GM21447 (cell line): ENCODE results near the gene ERCC3.
A peak's percentile ranks its signal among the peaks of the same experiment; 100 is the strongest.
"Not testable (repeated sequence)": the region's sequence is repeated elsewhere in the genome, so short reads cannot be mapped to it uniquely, and the experiment has no call there.

ENCODE experiments used
- ATAC-seq: cut with Tn5 transposase; IDR thresholded peaks from one replicate; pipeline ENCODE4 v1.9.1; 2021; ENCODE audit not compliant: unreplicated experiment

Gene ERCC3

DNA sequence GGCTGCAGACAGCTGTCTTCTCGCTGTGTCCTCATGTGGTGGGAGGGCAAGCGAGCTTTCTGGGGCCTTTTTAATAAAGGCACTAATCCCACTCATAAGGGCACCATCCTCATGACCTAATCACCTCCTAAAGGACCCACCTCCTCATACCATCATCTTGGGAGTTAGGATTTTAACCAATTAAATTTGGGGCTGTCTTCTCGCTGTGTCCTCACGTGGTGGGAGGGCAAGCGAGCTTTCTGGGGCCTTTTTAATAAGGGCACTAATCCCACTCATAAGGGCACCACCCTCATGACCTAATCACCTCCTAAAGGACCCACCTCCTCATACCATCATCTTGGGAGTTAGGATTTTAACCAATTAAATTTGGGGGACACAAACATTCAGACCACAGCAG is 66.7 kb downstream of the ERCC3 start:
- ATAC-seq = not testable (repeated sequence)

DNA sequence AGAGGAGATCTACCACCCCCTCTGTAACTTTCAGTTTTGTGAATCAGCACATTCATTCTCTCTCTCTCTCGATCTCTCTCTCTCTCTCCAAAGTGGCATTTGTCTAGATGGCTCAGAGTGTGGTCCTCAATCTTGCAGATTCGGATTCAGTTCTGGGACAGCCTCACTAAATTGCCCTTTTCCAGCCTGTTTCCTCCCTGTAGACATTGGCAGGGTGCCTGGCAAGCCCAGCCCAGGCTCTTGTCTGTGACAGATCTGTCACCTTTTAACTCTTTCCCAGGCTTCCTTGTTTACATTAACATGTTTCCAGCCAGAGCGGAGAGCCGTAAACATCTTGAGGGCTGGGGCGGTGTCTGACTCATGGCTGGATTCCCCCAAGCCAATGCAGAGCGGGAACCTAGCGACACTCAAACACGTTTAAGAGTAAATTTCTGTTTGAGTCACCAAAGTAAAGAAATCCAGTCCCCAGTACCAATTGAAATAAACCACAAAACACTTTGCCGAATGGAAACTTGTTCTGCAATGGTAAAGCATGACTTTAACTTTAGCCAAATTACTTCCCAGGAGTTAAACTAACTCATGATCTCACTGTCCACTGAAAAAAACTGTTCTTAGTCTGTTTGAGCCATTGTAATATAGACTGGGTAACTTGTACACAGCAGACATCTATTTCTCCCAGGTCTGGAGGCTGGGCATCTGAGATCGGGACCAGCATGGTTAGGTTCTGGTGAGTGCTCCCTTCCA is 67.3 kb downstream of the ERCC3 start:
- ATAC-seq = peak; percentile 74

DNA sequence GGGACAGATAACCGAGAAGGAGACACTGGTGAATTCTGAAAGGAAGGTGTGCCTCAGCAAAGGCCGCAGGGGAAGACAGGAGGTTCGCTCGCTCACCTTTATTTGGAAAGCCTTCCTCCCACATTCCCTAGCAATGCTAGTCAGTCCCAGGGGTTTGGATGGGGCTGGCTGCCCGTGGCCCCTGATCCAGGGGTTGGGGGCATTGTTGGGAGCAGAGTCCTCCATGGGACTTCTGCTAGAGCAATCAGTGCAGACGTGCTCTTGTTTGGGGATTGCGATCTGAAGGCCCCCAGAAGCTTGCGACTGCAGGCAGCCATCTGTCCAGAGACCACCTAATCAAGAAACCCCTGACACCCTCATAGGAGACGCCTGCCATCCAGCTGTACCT is 67.8 kb downstream of the ERCC3 start:
- no peak for ATAC-seq

DNA sequence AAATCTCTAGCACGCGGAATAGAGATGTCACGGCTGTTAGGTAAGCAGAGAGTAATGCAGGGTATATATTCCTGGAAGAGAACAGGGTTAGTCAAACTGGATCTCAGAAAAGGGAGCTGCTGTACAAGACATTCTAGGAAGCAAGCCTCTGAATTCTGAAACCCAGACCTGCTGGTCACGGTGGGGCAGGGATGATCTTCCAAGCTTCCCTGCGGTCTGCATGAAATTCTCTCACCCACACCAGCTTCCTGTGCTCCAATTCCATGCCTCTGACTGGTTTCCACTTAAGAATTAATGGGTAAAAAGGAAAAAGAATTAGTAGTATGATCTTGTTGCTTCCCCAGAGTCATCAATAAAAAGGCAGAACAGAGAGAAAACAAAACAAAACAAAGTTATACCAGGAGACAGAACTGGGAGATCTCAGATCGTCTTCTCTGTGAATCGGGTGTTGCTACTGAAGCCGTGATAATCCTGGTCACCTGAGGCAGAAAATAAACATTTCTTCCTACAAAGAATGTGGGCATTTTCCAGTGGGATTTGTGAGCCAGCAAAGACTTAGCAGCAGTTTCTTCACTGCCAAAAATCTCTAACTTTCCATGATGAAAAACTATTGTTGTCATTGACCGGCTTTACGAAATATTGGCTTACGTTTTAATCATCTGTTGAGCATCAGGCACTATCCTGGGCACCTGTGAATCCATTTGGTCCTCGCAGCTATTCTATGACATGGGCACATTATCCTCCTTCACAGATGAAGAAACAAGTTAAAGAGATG is 68.6 kb downstream of the ERCC3 start:
- no peak for ATAC-seq

DNA sequence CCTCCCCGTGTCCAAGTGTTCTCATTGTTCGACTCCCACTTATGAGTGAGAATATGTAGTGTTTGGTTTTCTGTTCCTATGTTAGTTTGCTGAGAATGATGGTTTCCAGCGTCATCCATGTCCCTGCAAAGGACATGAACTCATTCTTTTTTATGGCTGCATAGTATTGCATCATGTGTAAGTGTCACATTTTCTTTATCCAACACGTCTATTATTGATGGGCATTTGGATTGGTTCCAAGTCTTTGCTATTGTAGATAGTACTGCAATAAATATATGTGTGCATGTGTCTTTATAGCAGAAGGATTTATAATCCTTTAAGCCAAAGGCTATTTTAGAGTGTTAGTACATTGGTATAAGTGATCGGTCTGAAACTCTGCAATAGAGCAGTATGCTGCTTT is 69.8 kb downstream of the ERCC3 start:
- ATAC-seq = not testable (repeated sequence)

DNA sequence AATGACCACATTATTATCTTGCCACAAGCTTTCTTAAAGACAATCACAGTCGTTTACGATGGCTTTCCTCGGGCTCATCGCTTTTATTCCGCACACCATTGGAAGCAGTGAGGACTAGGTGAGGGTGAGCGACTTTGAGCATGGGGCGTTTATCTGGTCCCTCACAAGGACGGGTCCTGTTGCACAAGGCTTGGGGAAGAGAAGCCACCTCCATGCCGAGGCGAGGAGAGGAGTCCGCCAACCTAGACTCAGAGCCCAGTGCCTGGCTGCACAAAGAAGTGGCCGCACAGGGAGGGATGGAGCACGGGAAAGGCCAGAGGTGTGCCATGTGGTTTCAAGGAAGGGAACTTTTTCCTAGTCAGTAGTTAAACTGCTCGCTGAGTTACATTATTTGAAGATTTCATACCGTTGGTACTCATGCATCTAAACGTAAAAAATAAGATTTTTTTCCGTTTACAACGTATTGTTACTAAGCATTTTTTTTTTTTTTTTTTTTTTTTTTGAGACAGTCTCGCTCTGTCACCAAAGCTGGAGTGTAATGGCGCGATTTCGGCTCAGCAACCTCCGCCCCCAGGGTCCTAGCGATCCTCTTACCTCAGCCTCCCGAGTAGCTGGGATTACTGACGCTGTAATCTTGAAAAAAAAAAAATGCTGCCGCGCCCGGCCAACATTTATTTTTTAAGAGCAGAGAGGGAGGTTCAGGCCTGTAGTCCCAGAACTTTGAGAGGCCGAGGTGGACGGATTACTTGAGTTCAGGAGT is 73.0 kb downstream of the ERCC3 start:
- no peak for ATAC-seq

DNA sequence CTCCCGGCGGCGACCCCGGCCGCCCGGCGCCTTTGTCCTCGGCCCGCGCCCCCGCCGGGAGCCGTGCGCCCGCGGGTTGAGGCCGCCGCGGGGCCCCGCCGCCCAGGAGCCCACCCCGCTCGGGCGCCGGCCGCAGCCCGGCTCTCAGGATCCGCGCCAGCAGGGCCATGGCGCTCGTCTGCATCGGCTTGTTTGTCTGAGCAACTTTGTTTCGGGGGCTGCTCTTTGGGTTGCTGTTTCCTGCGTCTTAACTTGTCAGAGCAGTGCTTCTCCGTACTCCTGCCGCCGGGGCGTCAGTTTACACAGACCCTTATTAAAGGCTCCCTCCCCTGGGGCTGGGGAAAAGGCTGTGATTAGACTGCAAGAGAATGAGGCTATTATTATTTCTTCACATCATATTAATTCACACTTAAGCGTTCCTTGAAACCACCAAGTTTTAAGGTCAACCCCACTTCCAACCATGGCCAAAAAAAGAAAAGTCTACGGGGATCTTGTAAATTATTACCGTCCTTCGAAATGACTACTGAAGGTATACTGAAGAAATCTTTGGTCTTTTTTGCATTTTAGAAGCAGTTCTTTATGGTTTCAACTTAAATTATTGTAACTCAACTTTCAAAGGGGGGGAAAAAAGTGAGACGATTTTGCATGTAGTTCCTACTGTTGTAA is 73.7 kb downstream of the ERCC3 start, which contains the start of gene CYP27C1:
Gene CYP27C1, minus strand, starts transcription at position 198 of the 666 bp plus-strand sequence. Its CDS starts 29 bp downstream, at position 169.
- ATAC-seq = no peak

DNA sequence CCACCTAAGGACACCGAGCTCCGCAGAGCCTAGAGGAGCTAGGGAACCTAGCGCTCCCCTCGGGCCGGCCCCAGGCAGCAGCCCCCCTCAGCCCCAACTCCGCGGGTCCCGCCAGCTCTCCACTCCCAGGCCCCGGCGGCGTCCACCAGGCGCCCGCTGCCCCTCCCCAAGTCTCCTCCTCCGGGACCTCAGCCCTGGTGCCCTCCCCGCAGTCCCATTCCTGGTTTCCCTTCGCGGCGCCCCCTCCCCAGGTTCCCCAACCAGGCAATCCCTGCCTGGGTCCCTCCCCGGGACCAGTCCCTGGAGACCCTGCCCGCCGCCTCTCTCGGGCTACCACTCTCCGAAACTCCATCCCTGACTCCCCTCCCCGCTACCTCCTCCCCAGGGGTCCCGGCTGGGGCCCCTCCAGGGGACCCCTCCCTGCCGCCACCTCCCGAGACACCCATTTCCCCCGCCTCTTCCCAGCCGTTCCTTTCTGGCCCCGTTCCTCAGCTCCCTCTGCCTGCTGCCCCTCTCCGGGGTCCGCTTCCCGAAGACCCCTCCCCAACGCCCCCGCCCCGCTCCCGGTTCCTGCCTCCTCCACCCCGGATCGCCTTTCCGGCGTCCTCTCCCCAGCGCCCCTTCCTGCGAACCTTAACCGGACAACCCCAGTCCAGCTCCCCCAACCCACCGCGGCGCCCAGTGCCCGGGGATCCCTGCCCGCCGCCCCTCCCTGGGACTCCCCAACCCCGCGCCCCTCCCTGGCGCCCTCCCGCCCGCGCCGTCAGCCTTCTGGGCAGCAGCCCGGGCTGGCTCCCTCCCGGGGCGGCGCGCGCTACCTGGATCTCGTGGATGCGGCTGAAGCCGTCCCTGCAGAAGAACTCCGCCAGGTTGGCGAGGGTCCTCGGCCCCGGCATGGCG is 74.5 kb downstream of the ERCC3 start:
- no peak for ATAC-seq

DNA sequence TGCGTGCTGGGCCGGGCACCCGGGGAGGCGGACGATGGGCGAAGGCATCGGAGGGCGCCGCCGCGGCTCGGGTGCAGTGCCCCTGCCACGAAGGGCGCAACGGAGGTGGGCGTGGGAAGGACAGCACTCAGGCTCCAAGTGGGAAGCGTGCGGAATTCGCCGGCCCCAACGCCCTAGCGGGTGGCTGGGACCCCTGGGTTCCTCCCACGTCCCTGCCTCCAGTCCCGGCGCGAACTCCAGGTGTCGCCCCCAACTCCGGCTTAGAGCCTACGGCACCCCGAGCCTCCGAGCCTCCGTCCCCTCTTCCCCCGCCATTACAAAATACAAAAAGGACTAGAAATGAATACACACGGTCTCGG is 75.2 kb downstream of the ERCC3 start:
- ATAC-seq = no peak

DNA sequence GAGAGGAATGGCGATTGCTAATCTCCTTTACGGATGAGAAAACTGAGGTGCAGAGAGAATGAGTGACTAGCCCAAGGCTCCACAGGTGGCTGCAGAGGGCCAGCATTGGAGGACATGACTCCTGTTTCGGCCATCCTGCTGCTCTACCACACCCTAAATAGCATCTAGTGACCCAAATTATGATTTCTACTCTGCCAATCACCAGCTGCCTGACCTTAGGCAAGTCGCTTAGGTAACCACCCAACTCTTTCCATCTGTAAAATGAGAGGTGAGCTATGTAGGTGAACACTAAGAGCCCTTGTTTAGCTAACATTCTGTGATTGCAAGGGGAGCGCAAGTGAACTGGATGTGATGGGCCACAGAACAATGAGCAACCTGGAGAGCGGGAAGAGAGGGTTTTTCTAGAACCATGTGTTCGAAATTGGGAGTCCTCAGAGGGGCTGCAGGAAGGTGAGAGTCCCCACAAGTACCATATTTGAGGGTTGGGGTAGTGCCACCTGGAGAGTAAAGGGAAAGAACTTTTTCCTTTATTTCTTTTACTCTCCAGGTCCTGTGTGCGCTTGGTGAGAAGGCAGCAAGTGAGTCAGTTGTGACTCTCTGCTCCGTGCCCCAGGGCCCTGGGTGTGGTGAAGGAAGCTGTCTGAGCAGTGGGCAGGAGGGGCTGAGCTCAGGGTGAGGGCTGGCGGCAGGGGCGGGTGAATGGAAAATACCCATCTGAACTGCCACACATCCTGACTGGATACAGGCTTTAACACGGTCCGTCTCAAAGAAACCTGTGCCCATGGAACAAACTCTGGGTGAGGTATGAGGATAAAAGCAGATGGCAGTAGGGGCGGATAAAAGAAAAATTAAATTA is 76.2 kb downstream of the ERCC3 start:
- no peak for ATAC-seq

DNA sequence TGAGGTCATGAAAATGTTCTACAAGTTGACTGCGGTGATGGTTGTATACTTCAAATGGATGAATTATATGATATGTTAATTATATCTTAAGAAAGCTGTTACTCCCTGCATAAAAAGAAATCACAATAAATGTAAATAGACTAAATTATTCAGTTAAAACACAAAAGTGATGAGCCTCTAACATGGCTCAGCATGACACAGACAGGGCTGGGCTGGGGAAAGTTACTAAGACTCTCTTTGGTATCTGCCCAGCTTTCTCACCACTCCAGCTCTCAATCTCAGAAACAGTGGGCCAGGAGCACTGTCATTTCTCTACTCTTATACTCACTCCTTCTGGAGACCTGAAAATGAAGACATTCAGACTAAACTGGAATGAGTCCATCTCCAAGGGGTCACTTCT is 77.4 kb downstream of the ERCC3 start:
- ATAC-seq = no peak

DNA sequence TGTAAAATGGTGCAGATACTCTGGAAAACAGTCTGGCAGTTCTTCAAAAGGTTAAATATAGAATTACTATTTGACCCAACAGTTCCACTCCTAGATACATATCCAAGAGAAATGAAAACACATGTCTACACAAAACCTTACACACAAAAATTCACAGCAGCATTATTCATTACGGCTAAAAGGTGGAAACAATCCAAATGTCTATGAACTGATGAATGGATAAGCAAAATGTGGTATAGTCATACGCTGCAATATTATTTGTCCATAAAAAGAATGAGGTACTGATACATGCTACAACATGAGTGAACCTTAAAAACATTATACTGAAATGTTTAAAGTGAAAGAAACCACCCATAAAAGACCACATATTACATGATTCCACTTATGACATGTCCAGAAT is 77.8 kb downstream of the ERCC3 start:
- no peak for ATAC-seq

DNA sequence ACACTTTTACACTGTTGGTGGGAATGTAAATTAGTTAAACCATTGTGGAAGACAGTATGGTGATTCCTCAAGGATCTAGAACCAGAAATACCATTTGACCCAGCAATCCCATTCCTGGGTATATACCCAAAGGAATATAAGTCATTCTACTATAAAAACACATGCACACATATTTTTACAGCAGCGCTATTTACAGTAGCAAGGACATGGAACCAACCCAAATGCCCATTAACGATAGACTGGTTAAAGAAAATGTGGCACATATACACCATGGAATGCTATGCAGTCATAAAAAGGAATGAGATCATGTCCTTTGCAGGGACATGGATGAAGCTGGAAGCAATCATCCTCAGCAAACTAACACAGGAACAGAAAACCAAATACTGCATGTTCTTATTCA is 79.7 kb downstream of the ERCC3 start:
- ATAC-seq = not testable (repeated sequence)

DNA sequence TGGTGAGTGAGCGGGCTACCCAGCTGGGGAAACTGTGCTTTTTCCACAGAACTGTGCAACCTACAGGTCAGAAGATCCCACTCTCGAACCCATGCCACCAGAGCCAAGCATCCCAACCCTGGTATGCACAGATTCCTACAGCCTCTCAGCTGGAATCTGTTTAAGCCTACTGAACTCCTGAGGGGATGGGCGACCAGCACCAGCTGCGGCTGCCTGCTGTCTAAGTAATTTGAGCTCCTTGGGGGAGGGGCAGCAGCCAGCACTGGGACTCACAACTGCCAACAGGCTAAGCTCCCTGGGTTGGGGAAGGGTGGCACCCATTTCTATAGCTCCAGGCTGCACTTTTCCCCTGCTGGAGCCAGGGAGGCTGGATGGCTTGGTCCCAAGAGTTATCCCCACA is 85.6 kb downstream of the ERCC3 start:
- ATAC-seq = no peak
